Naive thymus-derived CD8-positive, alpha-beta T cell (primary cell): Measurements from ENCODE around the gene ZNF384. TPM values are rescaled to one million over a fixed set of nuclear protein-coding genes. Genes with fewer than 3 reads are reported as not detected.
"Not testable (repeated sequence)": the region's sequence is repeated elsewhere in the genome, so short reads cannot be mapped to it uniquely, and the experiment has no call there.

Experiments used
- ATAC-seq, 2 donors: fragments of 150-1000 bp; cut with Tn5 transposase in 1 of 2; sonication (Bioruptor Pico), chemical (Tn5 transposase) in 1 of 2; 1 replicate in 1 of 2; 2 replicates in 1 of 2; pipeline ENCODE4 v1.10.0; 2021; ENCODE audit warnings: mild to moderate bottlenecking in 2 of 2, moderate library complexity in 2 of 2
- POLR2A ChIA-PET: fragments of 350-600 bp; sonication (Branson Sonifier 250); formaldehyde crosslinking; loops from one replicate; lab custom pipeline; 2021; ENCODE audit warnings: antibody characterized with exemption; lab: Charles Lee
- DNase-seq, 10 donors: peaks; one replicate each; pipeline versions ENCODE4 v3.0.0 to v3.0.0-alpha.2; 2020 to 2022
- H3K27ac Mint-ChIP-seq, 10 donors: one replicate each; pipeline ENCODE4 v1.8.0; 2020 to 2022; ENCODE audit warnings: mild to moderate bottlenecking in 10 of 10, mixed read lengths in 10 of 10, moderate library complexity in 4 of 10, inconsistent platforms in 1 of 10
- H3K27me3 Mint-ChIP-seq, 5 donors: one replicate each; pipeline ENCODE4 v1.8.0; 2021 to 2022; ENCODE audit warnings: mixed read lengths in 5 of 5
- H3K36me3 Mint-ChIP-seq, 3 donors: one replicate each; pipeline ENCODE4 v1.8.0; 2020 to 2022; ENCODE audit warnings: mixed read lengths in 3 of 3, mild to moderate bottlenecking in 2 of 3, inconsistent platforms in 1 of 3
- H3K4me1 Mint-ChIP-seq, 4 donors: one replicate each; pipeline ENCODE4 v1.8.0; 2021 to 2022; ENCODE audit warnings: mixed read lengths in 4 of 4
- H3K4me3 Mint-ChIP-seq, 10 donors: one replicate each; pipeline ENCODE4 v1.8.0; 2020 to 2022; ENCODE audit warnings: mild to moderate bottlenecking in 10 of 10, mixed read lengths in 10 of 10, moderate library complexity in 6 of 10, inconsistent platforms in 1 of 10
- H3K9me3 Mint-ChIP-seq, 9 donors: one replicate each; pipeline ENCODE4 v1.8.0; 2020 to 2022; ENCODE audit warnings: mixed read lengths in 9 of 9, mild to moderate bottlenecking in 3 of 9, inconsistent platforms in 1 of 9, moderate library complexity in 1 of 9
- polyA plus RNA-seq, 3 donors: library from polyadenylated mRNA; unstranded; fragments of 300-500 nt; fragmentation: Illumina TruSeq; gene quantifications; one replicate each; pipeline ENCODE4 v1.2.3, GENCODE V29; 2021
- total RNA-seq, 8 experiments: library from RNA in 2 of 8; stranded (reverse) in 2 of 8; gene quantifications; one replicate each; pipeline ENCODE4 v1.2.3 and lab custom pipeline; 2021 to 2026

Gene ZNF384
- total and polyA plus RNA-seq, 5 experiments from 2014 or later: 17.6 to 94.8 (median 39.6) TPM

- no peak for DNase-seq
- Mint-ChIP-seq H3K27ac (no peak overlapping the region), H3K36me3 (no peaks in the 10 kb centered on the region), H3K9me3 (no peaks in the 10 kb centered on the region), H3K27me3 (peaks cover 0 to 7% (median 3%) of the 10 kb centered on the region in 5 donors), H3K4me3 (no peak overlapping the region), H3K4me1 (peaks cover 0 to 2% (median 0%) of the 10 kb centered on the region in 4 donors)
- no peak for ATAC-seq
- POLR2A ChIA-PET: interaction anchor here (0.7 kb wide), 1 partner anchor 69 kb away, joined by 3 read pairs; no protein-coding TSS in a partner anchor
Measured at GRCh38 chr12:6716874-6717437, 27.8 kb upstream of the ZNF384 start.

- H3K9me3 Mint-ChIP-seq, H3K27ac Mint-ChIP-seq, H3K36me3 Mint-ChIP-seq, DNase-seq, ATAC-seq, H3K4me3 Mint-ChIP-seq, H3K4me1 Mint-ChIP-seq, H3K27me3 Mint-ChIP-seq, POLR2A ChIA-PET: not testable (repeated sequence)
Measured at GRCh38 chr12:6716031-6716873, 27.1 kb upstream of the ZNF384 start.

- POLR2A ChIA-PET: interaction anchor here (1.0 to 3.7 kb wide), 6 partner anchors 9 to 143 kb away, joined by 3 to 21 read pairs (median 8); partner anchors contain the start of genes COPS7A, MLF2, PIANP and USP5
Measured at GRCh38 chr12:6708960-6709394, 19.8 kb upstream of the ZNF384 start.

GRCh38 chr12:6708351-6708750 lies 19.2 kb upstream of the ZNF384 start:
- POLR2A ChIA-PET: interaction anchor here (1.0 to 3.7 kb wide), 5 partner anchors 8 to 144 kb away, joined by 3 to 21 read pairs (median 7); partner anchors contain the start of genes COPS7A, MLF2, PIANP and USP5
- not testable (repeated sequence) for H3K9me3 Mint-ChIP-seq, DNase-seq, ATAC-seq, H3K36me3 Mint-ChIP-seq
- peaks cover 15 to 35% (median 24%) of the 10 kb centered on the region in 5 donors for H3K27me3 Mint-ChIP-seq
- H3K4me3 Mint-ChIP-seq: peak overlapping the region in 1 of 10 donors; percentile 88
- H3K4me1 Mint-ChIP-seq: peaks cover 6 to 13% (median 12%) of the 10 kb centered on the region in 4 donors
- H3K27ac Mint-ChIP-seq: peak overlapping the region in 1 of 10 donors; percentile 97

More at GRCh38 chr12:6708960-6709394, 19.8 kb upstream of the ZNF384 start:
- H3K4me1 Mint-ChIP-seq: peaks cover 6 to 13% (median 10%) of the 10 kb centered on the region in 4 donors
- H3K27me3 Mint-ChIP-seq: peaks cover 10 to 28% (median 17%) of the 10 kb centered on the region in 5 donors
- DNase-seq (peak in 7 of 10 donors; percentile 23 to 74 (median 56)), ATAC-seq (peak; percentile 65 to 90)
- H3K9me3 Mint-ChIP-seq: peaks cover 0 to 6% (median 0%) of the 10 kb centered on the region in 9 donors
- no peaks in the 10 kb centered on the region for H3K36me3 Mint-ChIP-seq
- peak overlapping the region; percentile 53 to 97 (median 92) for H3K27ac Mint-ChIP-seq
- peak overlapping the region; percentile 78 to 97 (median 89) for H3K4me3 Mint-ChIP-seq

- ATAC-seq: no peak
- Mint-ChIP-seq H3K36me3 (peaks cover 0 to 9% (median 0%) of the 10 kb centered on the region in 3 donors), H3K27me3 (peaks cover 28 to 65% (median 50%) of the 10 kb centered on the region in 5 donors), H3K4me1 (peaks cover 17 to 30% (median 21%) of the 10 kb centered on the region in 4 donors), H3K9me3 (peaks cover 0 to under 1% (median 0%) of the 10 kb centered on the region in 9 donors), H3K4me3 (peak overlapping the region in 1 of 10 donors; percentile 38), H3K27ac (no peak overlapping the region)
- POLR2A ChIA-PET: interaction anchor here (1.4 kb wide), 1 partner anchor 97 kb away, joined by 3 read pairs; the partner anchor contains the start of gene CHD4
- no peak for DNase-seq
Measured at GRCh38 chr12:6703631-6704030, 14.5 kb upstream of the ZNF384 start.

GRCh38 chr12:6701078-6701768 lies 12.0 kb upstream of the ZNF384 start:
- peaks cover 17 to 36% (median 31%) of the 10 kb centered on the region in 4 donors for H3K4me1 Mint-ChIP-seq
- H3K27me3 Mint-ChIP-seq: peaks cover 28 to 64% (median 50%) of the 10 kb centered on the region in 5 donors
- POLR2A ChIA-PET: interaction anchor here (1.1 kb wide), 1 partner anchor 9 kb away, joined by 3 read pairs; no protein-coding TSS in a partner anchor
- DNase-seq (no peak), ATAC-seq (no peak)
- peak overlapping the region in 7 of 10 donors; percentile 22 to 75 (median 52) for H3K27ac Mint-ChIP-seq
- peaks cover 0 to 9% (median 0%) of the 10 kb centered on the region in 3 donors for H3K36me3 Mint-ChIP-seq
- no peaks in the 10 kb centered on the region for H3K9me3 Mint-ChIP-seq
- H3K4me3 Mint-ChIP-seq: peak overlapping the region; percentile 67 to 87 (median 76)

GRCh38 chr12:6700646-6701051 lies 11.5 kb upstream of the ZNF384 start, which contains the start of gene PIANP:
Gene PIANP (minus strand): TSS chr12:6700815. CDS start chr12:6698061, 2,754 bp downstream.
- Mint-ChIP-seq H3K4me3 (peak within 1 kb of the TSS; percentile 67 to 87 (median 76)), H3K9me3 (no peaks in the 10 kb centered on the region)
- ATAC-seq: peak; percentile 89 to 91

GRCh38 chr12:6699989-6700645 lies 10.9 kb upstream of the ZNF384 start:
- H3K4me3 Mint-ChIP-seq: peak overlapping the region; percentile 57 to 87 (median 70)
- POLR2A ChIA-PET: interaction anchor here (0.6 to 1.4 kb wide), 4 partner anchors 8 to 72 kb away, joined by 3 to 9 read pairs (median 3); partner anchors contain the start of gene ZNF384
- ATAC-seq: peak; percentile 62 to 65
- H3K4me1 Mint-ChIP-seq: peaks cover 15 to 42% (median 32%) of the 10 kb centered on the region in 4 donors
- H3K36me3 Mint-ChIP-seq: peaks cover 0 to 9% (median 0%) of the 10 kb centered on the region in 3 donors
- peak in 2 of 10 donors; percentile 8 to 11 for DNase-seq
- H3K27ac Mint-ChIP-seq: no peak overlapping the region
- H3K27me3 Mint-ChIP-seq: peaks cover 26 to 57% (median 47%) of the 10 kb centered on the region in 5 donors
- no peaks in the 10 kb centered on the region for H3K9me3 Mint-ChIP-seq

More at GRCh38 chr12:6700646-6701051, 11.5 kb upstream of the ZNF384 start, which contains the start of gene PIANP:
- peak within 1 kb of the TSS in 7 of 10 donors; percentile 22 to 75 (median 56) for H3K27ac Mint-ChIP-seq
- DNase-seq: peak; percentile 35 to 73 (median 58)
- peaks cover 17 to 40% (median 32%) of the 10 kb centered on the region in 4 donors for H3K4me1 Mint-ChIP-seq
- peaks cover 0 to 9% (median 0%) of the 10 kb centered on the region in 3 donors for H3K36me3 Mint-ChIP-seq
- peaks cover 28 to 62% (median 50%) of the 10 kb centered on the region in 5 donors for H3K27me3 Mint-ChIP-seq
- POLR2A ChIA-PET: interaction anchor here (0.6 to 1.4 kb wide), 4 partner anchors 8 to 73 kb away, joined by 3 to 9 read pairs (median 3); partner anchors contain the start of gene ZNF384

- ATAC-seq (no peak), DNase-seq (no peak)
- H3K4me1 Mint-ChIP-seq: peaks cover 15 to 44% (median 33%) of the 10 kb centered on the region in 4 donors
- H3K27me3 Mint-ChIP-seq: peaks cover 23 to 50% (median 41%) of the 10 kb centered on the region in 5 donors
- POLR2A ChIA-PET: interaction anchor here (1.2 to 1.4 kb wide), 3 partner anchors 10 kb away, joined by 3 to 9 read pairs (median 8); partner anchors contain the start of gene ZNF384
- H3K27ac Mint-ChIP-seq: peak overlapping the region in 6 of 10 donors; percentile 33 to 77 (median 56)
- peaks cover 0 to 9% (median 0%) of the 10 kb centered on the region in 3 donors for H3K36me3 Mint-ChIP-seq
- H3K9me3 Mint-ChIP-seq: no peaks in the 10 kb centered on the region
- H3K4me3 Mint-ChIP-seq: peak overlapping the region; percentile 57 to 87 (median 70)
Measured at GRCh38 chr12:6699259-6699988, 10.2 kb upstream of the ZNF384 start.

GRCh38 chr12:6698352-6699046 lies 9.3 kb upstream of the ZNF384 start:
- Mint-ChIP-seq H3K4me3 (peak overlapping the region in 9 of 10 donors; percentile 10 to 87 (median 45)), H3K27me3 (peaks cover 20 to 41% (median 32%) of the 10 kb centered on the region in 5 donors), H3K36me3 (peaks cover 0 to 9% (median 0%) of the 10 kb centered on the region in 3 donors), H3K4me1 (peaks cover 14 to 45% (median 35%) of the 10 kb centered on the region in 4 donors), H3K27ac (peak overlapping the region in 5 of 10 donors; percentile 4 to 77 (median 65)), H3K9me3 (no peaks in the 10 kb centered on the region)
- no peak for ATAC-seq
- POLR2A ChIA-PET: interaction anchor here (1.2 kb wide), 1 partner anchor 9 kb away, joined by 8 read pairs; the partner anchor contains the start of gene ZNF384
- DNase-seq: no peak
